HG02970 (cell line): Measurements from ENCODE around the gene HPSE2.
"Not testable (repeated sequence)": the region's sequence is repeated elsewhere in the genome, so short reads cannot be mapped to it uniquely, and the experiment has no call there.

Experiments
- ATAC-seq: cut with Tn5 transposase; IDR thresholded peaks from one replicate; pipeline ENCODE4 v1.9.1; 2021; ENCODE audit warnings: mild to moderate bottlenecking, moderate library complexity, moderate number of reproducible peaks; ENCODE audit not compliant: unreplicated experiment, low FRiP score

The HPSE2 gene

GRCh38 chr10:98925651-98926050, 310.0 kb downstream of the HPSE2 start:
- ATAC-seq, result no peak

- no peak for ATAC-seq
Measured at GRCh38 chr10:98924526-98924925, 311.1 kb downstream of the HPSE2 start.

- no peak for ATAC-seq
Measured at GRCh38 chr10:98921316-98921715, 314.3 kb downstream of the HPSE2 start.

- ATAC-seq, result no peak
Measured at GRCh38 chr10:98920807-98921206, 314.8 kb downstream of the HPSE2 start.

- ATAC-seq, result no peak
Measured at GRCh38 chr10:98920360-98920759, 315.3 kb downstream of the HPSE2 start.

- no peak for ATAC-seq
Measured at GRCh38 chr10:98919899-98920298, 315.8 kb downstream of the HPSE2 start.

- no peak for ATAC-seq
Measured at GRCh38 chr10:98917828-98918227, 317.8 kb downstream of the HPSE2 start.

- ATAC-seq, result no peak
Measured at GRCh38 chr10:98916526-98917125, 319.0 kb downstream of the HPSE2 start.

- no peak for ATAC-seq
Measured at GRCh38 chr10:98915911-98916310, 319.7 kb downstream of the HPSE2 start.

- no peak for ATAC-seq
Measured at GRCh38 chr10:98910546-98910945, 325.1 kb downstream of the HPSE2 start.

GRCh38 chr10:98910048-98910447, 325.6 kb downstream of the HPSE2 start:
- no peak for ATAC-seq

- no peak for ATAC-seq
Measured at GRCh38 chr10:98908868-98909267, 326.8 kb downstream of the HPSE2 start.

GRCh38 chr10:98908247-98908646, 327.4 kb downstream of the HPSE2 start:
- ATAC-seq, result not testable (repeated sequence)

- ATAC-seq, result no peak
Measured at GRCh38 chr10:98901441-98902110, 334.1 kb downstream of the HPSE2 start.

GRCh38 chr10:98899018-98899417, 336.6 kb downstream of the HPSE2 start:
- ATAC-seq, result no peak

GRCh38 chr10:98892523-98892922, 343.1 kb downstream of the HPSE2 start:
- ATAC-seq, result no peak

- no peak for ATAC-seq
Measured at GRCh38 chr10:98886686-98887085, 349.0 kb downstream of the HPSE2 start.

GRCh38 chr10:98885378-98885777, 350.3 kb downstream of the HPSE2 start:
- no peak for ATAC-seq

GRCh38 chr10:98881789-98882188, 353.9 kb downstream of the HPSE2 start:
- no peak for ATAC-seq

- ATAC-seq, result no peak
Measured at GRCh38 chr10:98880971-98881370, 354.7 kb downstream of the HPSE2 start.

GRCh38 chr10:98878921-98879320, 356.7 kb downstream of the HPSE2 start:
- ATAC-seq, result no peak

GRCh38 chr10:98878418-98878817, 357.2 kb downstream of the HPSE2 start:
- no peak for ATAC-seq
